HepG2 (cell line): ENCODE results near the gene SLC29A1. TPM values are rescaled to one million over a fixed set of nuclear protein-coding genes. Genes with fewer than 3 reads are reported as not detected.

Source experiments
- ATAC-seq: fragments of 200-7000 bp; cut with Tn5 transposase; 3 replicates; pipeline ENCODE4 v1.9.1; 2020; ENCODE audit warnings: mild to moderate bottlenecking, moderate library complexity
- BruUV-seq: library from RNA; stranded (reverse); fragments of 400-500 nt; replicated peaks from 2 replicates; lab custom pipeline; 2021; lab: Mats Ljungman, UMichigan
- CTCF ChIA-PET: fragments of 300-600 bp; formaldehyde crosslinking; extraction: SDS; loops from one replicate; lab custom pipeline; 2021; ENCODE audit warnings: low total read pairs, inconsistent platforms, low intra/inter-chr PET ratio; lab: Yijun Ruan, JAX
- POLR2A ChIA-PET: fragments of 350-600 bp; sonication (Branson Sonifier 250); formaldehyde crosslinking; loops from one replicate; lab custom pipeline; 2020; ENCODE audit warnings: antibody characterized with exemption, inconsistent platforms; lab: Yijun Ruan, JAX
- DNase-seq: peaks from one replicate; pipeline ENCODE4 v3.0.0-alpha.2; 2015; ENCODE audit warnings: low spot score
- FAIRE-seq: peaks from 3 replicates; lab custom pipeline; 2011; peaks lifted over from hg19 to GRCh38; lab: Jason Lieb, UNC
- H2AFZ ChIP-seq: one replicate; pipeline ENCODE4 v1.6.1; 2011; ENCODE audit warnings: low read length, inconsistent platforms
- H3K27ac ChIP-seq: fragments of 300-600 bp; 3 replicates; pipeline ENCODE4 v1.8.0; 2011; ENCODE audit warnings: mixed run types, mild to moderate bottlenecking, mixed read lengths, low read length, inconsistent platforms; ENCODE audit not compliant: insufficient read depth; ENCODE audit errors: extremely low read length
- H3K27me3 ChIP-seq, 2 experiments: fragments of 200-600 bp in 1 of 2; 2 replicates in 1 of 2; 3 replicates in 1 of 2; pipeline versions ENCODE4 v1.6.0 to v1.8.0; 2011; ENCODE audit warnings: low read length in 2 of 2, mild to moderate bottlenecking in 2 of 2, moderate library complexity in 2 of 2, inconsistent platforms in 1 of 2; ENCODE audit not compliant: insufficient read depth in 2 of 2, control insufficient read depth in 1 of 2
- H3K36me3 ChIP-seq, 2 experiments: fragments of 200-600 bp in 1 of 2; replicated peaks in 1 of 2; 2 replicates in 1 of 2; 3 replicates in 1 of 2; pipeline versions ENCODE4 v1.5.1 to v1.8.0; 2011; ENCODE audit warnings: low read length in 2 of 2, inconsistent platforms in 1 of 2; ENCODE audit not compliant: insufficient read depth in 2 of 2, control insufficient read depth in 1 of 2
- H3K4me1 ChIP-seq: 2 replicates; pipeline ENCODE4 v1.5.1; 2012; ENCODE audit warnings: low read length, inconsistent platforms; ENCODE audit not compliant: insufficient read depth
- H3K4me2 ChIP-seq: 2 replicates; pipeline ENCODE4 v1.6.0; 2011; ENCODE audit warnings: low read depth, low read length, inconsistent platforms
- H3K4me3 ChIP-seq, 3 experiments: fragments of 200-600 bp in 1 of 3; sonication (generic), shearing (Covaris generic) in 1 of 3; replicated peaks in 1 of 3; 2 replicates each; pipeline ENCODE4 v1.5.1; 2011 to 2016; ENCODE audit warnings: low read length in 3 of 3, inconsistent platforms in 2 of 3, low read depth in 2 of 3, mild to moderate bottlenecking in 2 of 3, control low read depth in 1 of 3, mixed read lengths in 1 of 3; ENCODE audit not compliant: insufficient read depth in 1 of 3
- H3K79me2 ChIP-seq: one replicate; pipeline ENCODE4 v1.6.1; 2011; ENCODE audit warnings: low read length, inconsistent platforms; ENCODE audit not compliant: insufficient read depth
- H3K9ac ChIP-seq: 2 replicates; pipeline ENCODE4 v1.6.0; 2011; ENCODE audit warnings: mild to moderate bottlenecking, low read depth, low read length, inconsistent platforms; ENCODE audit not compliant: insufficient read depth
- H3K9me3 ChIP-seq: 2 replicates; pipeline ENCODE4 v1.5.1; 2012; ENCODE audit warnings: mild to moderate bottlenecking, low read length
- H4K20me1 ChIP-seq: 2 replicates; pipeline ENCODE4 v1.6.0; 2011; ENCODE audit warnings: inconsistent platforms, mild to moderate bottlenecking, low read length, moderate library complexity; ENCODE audit not compliant: insufficient read depth
- HNRNPH1 ChIP-seq: fragments of 200-400 bp; formaldehyde crosslinking; optimal IDR thresholded peaks from 2 replicates; pipeline ENCODE3; 2017; ENCODE audit warnings: mild to moderate bottlenecking, low read depth, low read length
- LBX2 ChIP-seq: sonication (generic); formaldehyde crosslinking; IDR thresholded peaks from 2 replicates; pipeline ENCODE4 v1.5.0; 2020; ENCODE audit warnings: missing genetic modification reagents, mild to moderate bottlenecking, borderline replicate concordance
- PRDM15 ChIP-seq: sonication (generic); formaldehyde crosslinking; IDR thresholded peaks from 2 replicates; pipeline ENCODE4 v1.4.0; 2020; ENCODE audit warnings: missing genetic modification reagents
- RAD21 ChIP-seq: fragments of 450-650 bp; formaldehyde crosslinking; IDR thresholded peaks from 2 replicates; pipeline ENCODE4 v1.5.0; 2020; ENCODE audit warnings: mild to moderate bottlenecking
- ZFAT ChIP-seq: sonication (generic); formaldehyde crosslinking; conservative IDR thresholded peaks from 2 replicates; pipeline ENCODE4 v1.8.1; 2023; ENCODE audit warnings: missing genetic modification reagents, inconsistent platforms
- ZFX ChIP-seq: sonication (generic); formaldehyde crosslinking; IDR thresholded peaks from 2 replicates; pipeline ENCODE4 v1.4.0; 2020; ENCODE audit warnings: mild to moderate bottlenecking, low read depth, missing genetic modification reagents, moderate library complexity
- ZNF546 ChIP-seq: sonication (generic); formaldehyde crosslinking; conservative IDR thresholded peaks from 2 replicates; pipeline ENCODE4 v1.8.1; 2023; ENCODE audit warnings: mild to moderate bottlenecking, missing genetic modification reagents
- ZNF776 ChIP-seq: sonication (generic); formaldehyde crosslinking; IDR thresholded peaks from 2 replicates; pipeline ENCODE4 v1.4.0; 2020; ENCODE audit warnings: mild to moderate bottlenecking, missing genetic modification reagents
- WGBS: methylation state at CpG from one replicate; pipeline ENCODE4 v1.1.6; 2017; ENCODE audit warnings: low lambda C conversion rate; 5-methylcytosine and 5-hydroxymethylcytosine counted together
- in situ Hi-C: cut with HindIII; loops from 2 replicates; pipeline ENCODE4 v1.10.0; 2017; ENCODE audit warnings: low pct_unique_long_range_greater_than_20kb; ENCODE audit not compliant: extremely low pct_ligation_motif_present
- intact Hi-C: fragments of 100-400 bp; cut with micrococcal nuclease; formaldehyde crosslinking; loops from one replicate; pipeline ENCODE4 v1.10.0; 2022; ENCODE audit not compliant: unreplicated experiment
- polyA plus RNA-seq, 8 experiments: library from polyadenylated mRNA; depleted of rRNA in 3 of 8; stranded (reverse) in 7 of 8; unstranded in 1 of 8; fragments of >200 nt; fragmentation: Illumina TruSeq in 4 of 8; extraction: Trizol in 4 of 8; gene quantifications; 2 replicates each; pipeline versions ENCODE4 v1.2.1 to v1.2.3, GENCODE V29; 2011 to 2016; ENCODE audit warnings: low read depth in 4 of 8, missing spikeins in 1 of 8, mixed read lengths in 1 of 8; ENCODE audit not compliant: insufficient read depth in 1 of 8
- total RNA-seq, 5 experiments: library from RNA; depleted of rRNA; stranded (reverse); fragments of >200 nt; fragmentation: Illumina TruSeq; extraction: Trizol; gene quantifications; 2 replicates each; pipeline ENCODE4 v1.2.3, GENCODE V29; 2016; ENCODE audit warnings: low read depth in 1 of 5

Gene SLC29A1
- total and polyA plus RNA-seq, 2 of the 13 experiments (the other 11 are each of a cell fraction or from before 2014, with no cell fraction given) = 43.2 to 106 TPM

- Histone ChIP-seq H3K4me2 (peak overlapping the region; percentile 11; the same call in 1 of the 2 replicates), H4K20me1 (no peaks in the 10 kb centered on the region), H3K27ac (no peak overlapping the region), H2AFZ (no peak overlapping the region)
- POLR2A ChIA-PET = interaction anchor here (1.5 to 3.3 kb wide), 2 partner anchors 47 to 60 kb away, joined by 5 to 14 read pairs; partner anchors contain the start of gene SLC29A1
- intact Hi-C loops = no loop called here
- in situ Hi-C loops = no loop called here
- no peak for TF ChIP-seq ZFAT (CRISPR knock-in tag)
- TF ChIP-seq ZFX = peak; percentile 30; the same call in 1 of the 2 replicates
- no peak for TF ChIP-seq RAD21 (CRISPR knock-in tag)
- TF ChIP-seq ZNF776 (CRISPR knock-in tag) = no peak
- TF ChIP-seq LBX2 (CRISPR knock-in tag) = no peak
- peak; percentile 81 for TF ChIP-seq PRDM15 (CRISPR knock-in tag)
- no peak for TF ChIP-seq HNRNPH1
- 0 out of 2 replicates have a peak, but pooled peaks have one; percentile 42 for TF ChIP-seq ZNF546 (CRISPR knock-in tag)
- TF ChIP-seq, all 625 proteins: peak for 3
- FAIRE-seq (no peak), ATAC-seq (no peak), DNase-seq (no peak)
- H3K79me2 ChIP-seq = no peaks in the 10 kb centered on the region
- H3K27me3 ChIP-seq = peaks cover 0 to 14% of the 10 kb centered on the region in 2 experiments; a peak in 2 of 5 replicates
- H3K4me3 ChIP-seq = peak overlapping the region in 1 of 3 experiments; percentile 3; a peak in 1 of 6 replicates
- peaks cover 69% of the 10 kb centered on the region for H3K4me1 ChIP-seq
- BruUV-seq = no TSS peak
- CTCF ChIA-PET = no interaction called here
- H3K36me3 ChIP-seq = no peaks in the 10 kb centered on the region
- no peak overlapping the region for H3K9ac ChIP-seq
- 45% methylated on average over 15 of the region's 15 CpGs for WGBS
- H3K9me3 ChIP-seq = no peaks in the 10 kb centered on the region
Observed at GRCh38 chr6:44176130-44176761, 47.1 kb upstream of the SLC29A1 start.
